GM04503 (cell line): ENCODE results near the gene YWHAG.
A peak's percentile ranks its signal among the peaks of the same experiment; 100 is the strongest.
"Not testable (repeated sequence)": the region's sequence is repeated elsewhere in the genome, so short reads cannot be mapped to it uniquely, and the experiment has no call there.

Experiments used
- DNase-seq: peaks from one replicate; pipeline ENCODE4 v3.0.0-alpha.2; 2012; ENCODE audit warnings: low read depth

YWHAG gene

GRCh38 chr7:76294344-76295024 lies 64.3 kb downstream of the YWHAG start:
- DNase-seq: peak; percentile 78

DNA sequence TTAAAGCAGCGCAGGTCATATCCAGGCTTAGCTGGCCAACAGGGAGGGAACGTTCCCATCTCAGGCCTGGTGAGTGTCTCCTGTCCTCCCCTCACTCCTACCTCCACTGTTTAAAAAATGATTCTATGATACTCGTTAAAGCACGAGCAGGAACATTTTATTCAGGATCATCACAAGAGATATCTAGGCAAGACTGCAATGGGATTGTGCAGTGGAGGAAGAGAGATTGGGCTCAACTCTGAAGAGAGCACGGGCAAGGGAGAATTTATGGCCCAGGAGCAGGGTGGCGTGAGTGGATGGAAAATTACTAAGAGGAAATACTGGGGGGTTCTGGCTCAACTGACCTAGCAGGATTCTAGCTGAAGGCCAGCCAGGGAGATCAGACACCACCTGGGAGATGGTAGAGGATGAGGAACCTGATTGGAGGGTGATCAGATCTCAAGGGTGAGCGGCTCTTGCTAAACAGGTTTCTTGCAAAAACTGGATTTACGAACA lies 65.3 kb downstream of the YWHAG start:
- DNase-seq: no peak

DNA sequence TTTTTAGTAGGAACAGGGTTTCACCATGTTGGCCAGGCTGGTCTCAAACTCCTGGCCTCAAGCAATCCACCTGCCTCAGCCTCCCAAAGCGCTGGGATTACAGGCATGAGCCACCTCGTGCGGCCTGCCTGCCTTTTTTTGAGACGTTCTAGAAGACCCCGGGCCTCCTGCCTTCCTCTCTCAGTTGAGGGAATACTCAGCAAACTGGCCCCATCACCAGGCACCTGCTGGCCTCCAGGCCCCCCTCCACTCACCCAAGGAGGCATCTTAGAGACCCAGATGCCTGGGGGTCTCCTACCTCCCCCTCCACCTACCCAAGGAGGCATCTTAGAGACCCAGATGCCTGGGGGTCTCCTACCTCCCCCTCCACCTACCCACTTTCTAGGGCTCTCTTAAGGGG lies 65.9 kb downstream of the YWHAG start:
- not testable (repeated sequence) for DNase-seq

GRCh38 chr7:76292213-76292573 lies 66.6 kb downstream of the YWHAG start:
- DNase-seq: no peak

DNA sequence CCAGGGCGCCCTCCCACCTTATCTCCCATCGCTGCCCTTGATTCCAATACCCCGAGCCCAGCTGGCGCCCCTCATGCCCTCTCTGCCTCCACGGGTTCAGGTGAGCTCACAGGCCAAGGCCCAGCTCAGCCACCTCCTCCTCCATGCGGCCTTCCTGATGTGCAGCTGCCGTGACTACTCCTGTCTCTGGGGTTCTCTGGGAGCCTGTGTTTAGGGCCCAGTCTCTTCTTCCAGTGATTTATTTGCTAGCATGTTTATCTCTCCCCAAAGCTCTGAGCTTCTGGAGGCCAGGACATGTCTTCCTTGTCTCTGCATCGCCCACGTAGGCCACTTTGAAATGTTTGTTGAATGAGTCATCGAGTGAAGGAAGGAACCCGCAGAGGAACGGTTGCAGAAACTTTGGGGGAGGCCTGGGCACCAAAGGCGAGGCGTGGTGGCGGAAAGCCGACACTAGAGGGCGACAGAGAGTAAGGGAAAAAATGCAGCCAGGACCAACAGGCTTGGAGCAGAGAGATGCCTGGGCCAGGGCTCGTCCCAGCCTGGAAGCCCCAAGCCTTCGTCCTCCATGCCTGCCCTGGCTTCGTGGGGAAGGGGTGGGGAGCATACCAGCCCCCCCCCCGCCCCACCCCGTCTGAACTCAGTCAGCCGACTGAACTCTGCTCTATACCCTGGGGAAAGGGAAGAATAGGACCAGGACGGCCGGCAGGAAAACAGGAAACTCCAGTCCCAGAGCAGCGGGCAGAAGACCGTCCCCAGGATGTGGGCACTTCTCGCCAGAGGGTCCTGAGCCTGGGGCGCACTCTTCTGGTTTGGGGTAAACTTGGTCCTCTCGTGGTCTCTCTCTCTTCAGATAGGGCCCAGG lies 67.2 kb downstream of the YWHAG start:
- peak; percentile 98 for DNase-seq

- DNase-seq: not testable (repeated sequence)
These were observed 67.9 kb downstream of the YWHAG start for GRCh38 chr7:76290847-76291350.

GRCh38 chr7:76286842-76287403 lies 71.9 kb downstream of the YWHAG start:
- DNase-seq: no peak

DNA sequence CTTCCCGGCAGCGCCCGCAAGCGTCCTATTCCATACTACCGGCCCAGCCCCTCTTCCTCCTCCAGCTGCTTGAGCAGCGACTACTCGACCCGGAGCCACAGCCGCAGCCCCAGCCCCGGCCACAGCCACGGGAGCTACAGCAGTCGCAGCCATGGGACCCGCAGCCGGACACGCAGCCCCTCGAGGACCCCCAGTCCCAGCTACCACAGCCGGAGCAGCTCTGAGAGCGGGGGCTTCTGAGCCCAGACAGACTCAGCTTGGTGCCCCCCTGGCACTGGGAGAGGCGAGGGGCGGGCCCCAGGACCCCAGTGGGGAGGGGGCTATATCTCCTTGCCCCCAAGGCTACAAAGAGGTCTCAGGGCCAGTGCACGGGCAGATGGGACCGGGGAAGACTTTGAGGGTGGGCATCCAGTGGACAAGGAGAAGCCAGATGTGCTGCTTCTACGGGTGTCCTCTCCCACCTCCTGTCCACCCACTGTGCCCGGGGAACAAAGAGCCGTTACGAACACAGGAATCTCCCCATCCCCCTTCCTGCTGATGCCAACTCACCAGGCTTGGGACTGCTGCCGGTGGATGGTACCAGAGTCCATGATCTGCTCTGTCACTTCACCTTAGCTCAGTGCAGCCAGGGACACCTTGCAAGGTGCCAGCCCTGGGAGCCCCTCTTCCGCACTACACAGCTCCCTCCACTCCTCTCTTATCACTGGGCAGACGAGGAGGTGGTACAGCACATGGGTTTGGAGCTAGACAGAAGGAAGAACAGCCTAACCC lies 73.0 kb downstream of the YWHAG start:
- no peak for DNase-seq

DNA sequence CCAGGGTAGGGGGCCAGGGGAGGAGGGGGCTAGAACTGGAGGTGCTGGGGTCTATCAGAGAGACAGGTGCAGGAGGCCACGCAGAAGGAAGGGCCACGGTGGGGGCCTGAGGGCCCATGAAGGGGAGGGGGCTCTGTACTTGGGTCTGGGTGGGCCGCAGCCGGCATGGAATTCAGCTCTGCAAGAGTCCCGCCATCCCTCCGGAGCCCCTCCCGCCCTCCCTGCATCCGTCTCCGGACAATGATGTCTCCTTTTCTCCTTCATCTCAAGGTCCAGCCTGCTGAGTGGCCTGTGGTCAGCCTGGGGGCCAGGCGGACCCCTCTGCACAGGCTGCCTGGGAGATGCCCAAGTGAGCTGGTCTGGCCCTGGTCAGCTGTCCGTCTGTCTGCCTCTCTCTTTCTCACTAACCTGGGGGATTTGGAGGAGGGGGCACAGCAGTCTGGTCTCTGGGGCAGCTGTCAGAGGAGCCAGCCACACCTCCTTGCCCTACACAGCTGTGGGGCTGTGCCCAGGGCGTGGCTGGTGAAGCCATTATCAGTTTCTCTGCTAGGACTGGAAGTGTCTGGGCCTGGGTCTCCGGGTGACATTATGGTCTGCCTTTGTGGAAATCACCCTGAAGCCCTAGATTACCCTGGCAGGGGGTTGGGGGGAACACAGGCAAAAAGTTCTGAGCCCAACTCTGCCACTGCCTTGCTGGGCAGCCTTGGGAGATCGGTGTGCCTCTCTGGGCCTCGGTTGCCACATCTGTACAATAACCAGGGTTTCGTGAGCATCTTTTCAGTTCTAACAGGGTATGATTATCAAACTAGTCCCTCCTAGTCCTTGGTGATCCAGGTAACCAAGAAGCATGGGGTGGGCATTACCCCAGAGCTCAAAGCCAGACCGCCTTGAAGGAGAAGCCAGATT lies 75.3 kb downstream of the YWHAG start:
- no peak for DNase-seq

DNA sequence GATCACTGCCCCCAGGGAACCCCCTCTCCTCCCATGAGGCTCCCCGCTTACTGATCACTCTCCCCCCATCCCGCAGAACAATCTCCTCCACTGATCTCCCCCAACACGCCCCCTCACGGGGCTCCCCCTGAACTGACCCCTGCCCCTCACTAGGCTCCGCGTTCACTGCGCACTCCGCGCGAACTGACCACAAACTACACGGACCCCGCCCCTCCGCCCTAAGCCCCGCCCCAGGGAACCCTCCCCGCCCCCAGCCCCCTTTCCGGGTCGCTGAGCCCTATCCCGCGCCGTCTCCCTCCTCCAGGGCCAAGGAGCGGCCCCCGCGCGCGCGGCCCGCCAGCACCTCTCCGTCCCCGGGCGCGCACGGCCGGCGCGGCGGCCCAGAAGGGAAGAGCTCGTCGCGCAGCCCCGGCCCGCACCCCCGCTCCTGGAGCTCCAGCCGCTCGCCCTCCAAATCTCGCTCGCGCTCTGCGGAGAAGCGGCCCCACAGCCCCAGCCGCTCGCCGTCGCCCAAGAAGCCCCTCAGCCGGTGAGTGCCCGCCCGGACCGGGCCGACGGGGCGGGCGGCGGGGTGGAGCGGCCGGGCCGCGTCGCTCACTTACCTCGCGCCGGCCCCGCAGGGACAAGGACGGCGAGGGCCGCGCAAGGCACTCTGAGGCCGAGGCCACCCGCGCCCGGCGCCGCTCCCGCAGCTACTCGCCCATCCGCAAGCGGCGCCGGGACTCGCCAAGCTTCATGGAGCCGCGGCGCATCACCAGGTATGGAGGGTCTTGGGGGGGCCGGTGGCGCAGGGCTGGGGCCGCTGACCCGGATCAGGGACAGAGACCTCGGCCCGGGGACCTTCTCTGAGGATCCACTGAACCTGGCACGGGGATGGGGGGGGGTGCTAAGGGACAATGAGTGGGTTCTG lies 76.2 kb downstream of the YWHAG start:
- DNase-seq: no peak

DNA sequence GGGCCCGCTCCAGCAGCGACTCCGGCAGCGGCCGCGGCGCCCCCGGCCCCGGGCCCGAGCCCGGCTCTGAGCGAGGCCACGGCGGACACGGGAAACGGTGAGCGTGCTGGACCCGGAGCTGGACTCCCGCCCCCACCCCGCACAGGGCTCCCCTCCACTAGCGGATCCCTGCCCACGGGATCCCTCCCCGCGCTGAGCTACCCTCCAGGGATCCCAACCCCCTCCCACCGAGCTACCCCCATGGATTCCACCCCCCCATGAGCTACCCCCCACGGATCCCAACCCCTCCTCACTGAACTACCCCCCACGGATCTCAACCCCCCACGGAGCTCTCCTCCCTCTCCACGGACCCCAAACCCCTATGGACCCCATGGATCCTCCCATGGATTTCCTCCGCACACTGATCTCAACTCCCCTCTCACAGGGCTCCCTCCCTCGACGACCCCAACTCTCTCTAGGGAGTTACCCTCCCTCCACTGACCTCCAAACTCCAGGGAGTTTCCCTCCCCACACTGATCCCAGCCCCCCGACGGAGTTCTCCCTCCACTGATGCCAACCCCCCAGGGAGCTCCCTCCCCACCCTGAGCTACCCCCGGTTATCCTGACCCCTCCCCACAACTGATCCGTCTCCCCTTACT lies 77.0 kb downstream of the YWHAG start:
- no peak for DNase-seq

DNA sequence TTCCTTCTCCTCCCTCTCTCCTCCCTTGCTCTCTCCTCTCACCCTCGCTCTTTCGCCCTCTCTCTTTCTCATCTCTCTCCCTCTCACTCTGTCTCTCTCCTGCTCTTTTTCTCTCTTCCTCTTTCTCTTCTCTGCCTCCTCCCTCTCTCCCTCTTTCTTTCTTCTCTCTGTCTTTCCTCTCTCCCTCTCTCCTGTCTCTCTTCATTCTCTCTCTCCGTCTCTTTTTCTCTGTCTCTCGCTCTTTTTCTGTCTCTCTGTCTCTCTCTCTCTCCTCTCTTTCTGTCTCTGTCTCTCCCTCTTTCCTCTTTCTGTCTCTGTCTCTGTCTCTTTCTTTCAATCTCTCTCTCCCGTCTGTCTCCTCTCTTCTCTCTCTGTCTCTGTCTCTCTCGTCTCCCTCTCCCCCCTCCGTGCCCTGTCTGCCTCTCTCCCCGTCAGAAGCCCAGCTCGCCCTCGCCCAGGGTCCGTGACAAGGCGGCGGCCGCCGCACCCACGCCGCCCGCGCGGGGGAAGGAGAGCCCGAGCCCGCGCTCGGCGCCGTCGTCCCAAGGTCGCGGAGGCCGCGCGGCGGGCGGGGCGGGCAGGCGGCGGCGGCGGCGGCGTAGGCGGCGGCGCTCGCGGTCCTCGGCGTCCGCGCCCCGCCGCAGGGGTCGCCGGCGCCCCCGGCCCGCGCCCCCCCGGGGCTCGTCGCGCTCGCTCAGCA lies 77.6 kb downstream of the YWHAG start:
- DNase-seq: no peak

DNA sequence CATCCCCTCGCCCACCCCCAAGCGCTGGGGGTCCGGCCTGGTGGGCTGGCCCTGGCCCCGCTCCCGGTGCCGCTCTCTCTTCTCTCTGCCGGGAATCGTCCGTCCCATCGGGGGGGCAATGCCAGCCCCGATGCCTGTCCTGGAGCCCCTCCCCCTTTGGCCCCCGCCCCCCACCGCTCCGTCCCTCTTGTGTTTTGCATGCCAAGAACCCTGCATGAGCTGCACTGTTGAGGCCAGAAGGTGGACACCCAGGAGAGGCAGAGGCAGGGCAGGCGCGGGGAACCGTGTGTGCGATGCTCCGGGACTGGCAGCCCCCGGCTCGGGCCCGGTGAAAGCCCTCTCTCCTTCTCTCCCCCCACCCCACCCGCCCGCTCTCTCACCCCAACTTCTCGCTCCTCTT lies 78.4 kb downstream of the YWHAG start:
- no peak for DNase-seq

GRCh38 chr7:76278540-76278939 lies 80.3 kb downstream of the YWHAG start:
- DNase-seq: no peak
